Body of pancreas (tissue), 4 donors: Measurements from ENCODE around the gene SLC5A10.
"Not testable (repeated sequence)": the region's sequence is repeated elsewhere in the genome, so short reads cannot be mapped to it uniquely, and the experiment has no call there.

Experiments used
- CTCF ChIP-seq, 7 experiments: fragments of 450-650 bp in 4 of 7; fragments of 200-600 bp in 3 of 7; sonication (generic) in 3 of 7; IDR thresholded peaks; one replicate each; pipeline ENCODE4 v1.5.1; 2016 to 2019; ENCODE audit warnings: antibody characterized with exemption in 7 of 7
- POLR2A ChIP-seq, 3 donors: fragments of 450-650 bp; IDR thresholded peaks; one replicate each; pipeline ENCODE4 v1.6.1; 2016; ENCODE audit warnings: antibody characterized with exemption in 3 of 3, mild to moderate bottlenecking in 2 of 3

- TF ChIP-seq CTCF (IDR thresholded peaks at IDR 0.05): not testable (repeated sequence)
- peak in 2 of 3 donors; percentile 66 to 77 for TF ChIP-seq POLR2A (IDR thresholded peaks at IDR 0.05)
Observed at GRCh38 chr17:19062009-19062717, 110.2 kb downstream of the SLC5A10 start.
